Mesenteric fat pad (tissue), 1 donor: ENCODE measurements around the gene NUDT16L1. TPM values are rescaled to one million over a fixed set of nuclear protein-coding genes. Genes with fewer than 3 reads are reported as not detected.

Experiments
- microRNA-seq: library from miRNA; unstranded; fragments of <30 nt; microRNA quantifications from one replicate; pipeline ENCODE4 v1.2.0, GENCODE V29; 2020; ENCODE audit warnings: borderline number of aligned reads
- total RNA-seq: library from RNA; stranded (reverse); fragmentation: NEBNext Ultra II Directional; extraction: Animal tissue kit (Norgen Biotek cat#: 25700); gene quantifications from one replicate; pipeline ENCODE4 v1.2.1, GENCODE V29; 2021
- donor health status: DM: yes; HTN: yes; CAD: no.

NUDT16L1 gene
- total RNA-seq, 1 donor from 2014 or later: 19.4 TPM

Small RNAs within 50 kb of the gene (microRNA-seq; reads per million reads assigned to microRNA genes)
- gene MIR6769A: not detected

Other genes starting within 250 kb of the NUDT16L1 start
- 23.4 TPM for gene NMRAL1, start 218.9 kb upstream of the NUDT16L1 start, total RNA-seq
- gene HMOX2, start 217.2 kb upstream of the NUDT16L1 start, total RNA-seq: 84.1 TPM
- gene CDIP1, start 154.8 kb upstream of the NUDT16L1 start, total RNA-seq: 24.8 TPM
- gene C16orf96, start 137.2 kb upstream of the NUDT16L1 start, total RNA-seq: 0.10 TPM
- 20.9 TPM for gene UBALD1, start 78.7 kb upstream of the NUDT16L1 start, total RNA-seq
- 74.1 TPM for gene MGRN1, start 68.7 kb upstream of the NUDT16L1 start, total RNA-seq
- gene ANKS3, start 40.7 kb downstream of the NUDT16L1 start, total RNA-seq: 16.4 TPM
- gene DNAAF8, start 41.0 kb downstream of the NUDT16L1 start, total RNA-seq: 1.3 TPM
- 12.4 TPM for gene ZNF500, start 73.6 kb downstream of the NUDT16L1 start, total RNA-seq
- not detected for gene SEPTIN12, start 94.8 kb downstream of the NUDT16L1 start, total RNA-seq
- gene SMIM22, start 101.8 kb downstream of the NUDT16L1 start, total RNA-seq: not detected
- gene ROGDI, start 109.1 kb downstream of the NUDT16L1 start, total RNA-seq: 9.0 TPM
- 86.6 TPM for gene GLYR1, start 153.7 kb downstream of the NUDT16L1 start, total RNA-seq
- 54.3 TPM for gene UBN1, start 153.9 kb downstream of the NUDT16L1 start, total RNA-seq
- 10.9 TPM for gene PPL, start 243.6 kb downstream of the NUDT16L1 start, total RNA-seq